ENCODE measurements around the gene SNTA1.
A peak's percentile ranks its signal among the peaks of the same experiment; 100 is the strongest.
"Not testable (repeated sequence)": the region's sequence is repeated elsewhere in the genome, so short reads cannot be mapped to it uniquely, and the experiment has no call there.

SNTA1 gene

GRCh38 chr20:33465481-33466302 lies 22.1 kb upstream of the SNTA1 start:
- DNase-seq, result no peak

GRCh38 chr20:33464759-33465158 lies 21.2 kb upstream of the SNTA1 start:
- not testable (repeated sequence) for DNase-seq

GRCh38 chr20:33463332-33464101 lies 20.0 kb upstream of the SNTA1 start:
- DNase-seq, result no peak

- no peak for DNase-seq
These were observed 17.1 kb upstream of the SNTA1 start for GRCh38 chr20:33460711-33461110.

GRCh38 chr20:33459599-33459998 lies 16.0 kb upstream of the SNTA1 start:
- no peak for DNase-seq

GRCh38 chr20:33456916-33457642 lies 13.5 kb upstream of the SNTA1 start:
- DNase-seq, result peak; percentile 51

- peak; percentile 69 for DNase-seq
These were observed 7.3 kb upstream of the SNTA1 start for GRCh38 chr20:33450867-33451266.

GRCh38 chr20:33445881-33446625 lies 2.5 kb upstream of the SNTA1 start:
- no peak for DNase-seq

- no peak for DNase-seq
These were observed 1.4 kb upstream of the SNTA1 start for GRCh38 chr20:33444797-33445560.

- DNase-seq, result no peak
These were observed 504 bp downstream of the SNTA1 start for GRCh38 chr20:33443006-33443511.

GRCh38 chr20:33442136-33443005 lies 1.2 kb downstream of the SNTA1 start:
- DNase-seq, result no peak

- no peak for DNase-seq
These were observed 2.2 kb downstream of the SNTA1 start for GRCh38 chr20:33441142-33441955.

GRCh38 chr20:33440562-33440961 lies 3.0 kb downstream of the SNTA1 start:
- not testable (repeated sequence) for DNase-seq

- DNase-seq, result no peak
These were observed 5.1 kb downstream of the SNTA1 start for GRCh38 chr20:33438481-33438880.

GRCh38 chr20:33437141-33437911 lies 6.2 kb downstream of the SNTA1 start:
- no peak for DNase-seq

GRCh38 chr20:33434434-33434833 lies 9.1 kb downstream of the SNTA1 start:
- DNase-seq, result no peak

GRCh38 chr20:33433465-33434234 lies 9.9 kb downstream of the SNTA1 start:
- DNase-seq, result no peak

GRCh38 chr20:33431797-33432381 lies 11.7 kb downstream of the SNTA1 start:
- DNase-seq, result no peak

Data from HCEC 1CT (cell line).